Panc1 (cell line): ENCODE data around the gene SDC3. TPM values are rescaled to one million over a fixed set of nuclear protein-coding genes. Genes with fewer than 3 reads are reported as not detected.

Experiments used
- ATAC-seq: fragments of 200-7000 bp; cut with Tn5 transposase; 2 replicates; pipeline ENCODE4 v1.9.1; 2020; ENCODE audit warnings: mild to moderate bottlenecking, moderate library complexity
- BruUV-seq: library from RNA; stranded (reverse); fragments of 400-500 nt; replicated peaks from 2 replicates; lab custom pipeline; 2021; lab: Mats Ljungman, UMichigan
- CTCF ChIA-PET: fragments of 300-600 bp; sonication (Branson Sonifier 250); formaldehyde crosslinking; loops from one replicate; lab custom pipeline; 2022; ENCODE audit warnings: antibody characterized with exemption; lab: Charles Lee
- POLR2A ChIA-PET: fragments of 300-600 bp; sonication (Branson Sonifier 250); formaldehyde crosslinking; loops from one replicate; lab custom pipeline; 2022; ENCODE audit warnings: antibody characterized with exemption; lab: Charles Lee
- DNase-seq: peaks from one replicate; pipeline ENCODE4 v3.0.0-alpha.2; 2010; ENCODE audit warnings: low read depth, low spot score
- H3K27ac ChIP-seq: 2 replicates; pipeline ENCODE4 v1.5.1; 2011; ENCODE audit warnings: mild to moderate bottlenecking, low read length, inconsistent platforms
- H3K27me3 ChIP-seq: fragments of 200-500 bp; sonication (Bioruptor generic); 2 replicates; pipeline ENCODE4 v1.6.0; 2014; ENCODE audit warnings: low read length, inconsistent platforms; ENCODE audit not compliant: control insufficient read depth, insufficient read depth
- H3K36me3 ChIP-seq: fragments of 200-500 bp; sonication (Bioruptor generic); 2 replicates; pipeline ENCODE4 v1.5.1; 2014; ENCODE audit warnings: inconsistent platforms, mild to moderate bottlenecking, low read length, moderate library complexity; ENCODE audit not compliant: control insufficient read depth, insufficient read depth
- H3K4me1 ChIP-seq: 2 replicates; pipeline ENCODE4 v1.5.1; 2011; ENCODE audit warnings: inconsistent platforms, mild to moderate bottlenecking, low read length, moderate library complexity; ENCODE audit not compliant: control insufficient read depth, insufficient read depth
- H3K4me3 ChIP-seq, 2 experiments: 2 replicates each; pipeline ENCODE4 v1.5.1; 2011 to 2012; ENCODE audit warnings: low read depth in 2 of 2, low read length in 2 of 2, mild to moderate bottlenecking in 2 of 2, inconsistent platforms in 1 of 2, moderate library complexity in 1 of 2
- H3K9me3 ChIP-seq: fragments of 200-500 bp; sonication (Bioruptor generic); 2 replicates; pipeline ENCODE4 v1.5.1; 2014; ENCODE audit warnings: low read depth, mild to moderate bottlenecking, inconsistent platforms, low read length, moderate library complexity; ENCODE audit not compliant: control insufficient read depth, insufficient read depth
- CTCF ChIP-seq: fragments of 450-650 bp; IDR thresholded peaks from 2 replicates; pipeline ENCODE4 v1.5.1; 2017; ENCODE audit warnings: mild to moderate bottlenecking
- POLR2AphosphoS5 ChIP-seq: IDR thresholded peaks from 2 replicates; pipeline ENCODE4 v1.6.1; 2012; ENCODE audit warnings: mild to moderate bottlenecking, low read depth, low read length, moderate library complexity
- REST ChIP-seq, 2 experiments: IDR thresholded peaks; 2 replicates each; pipeline ENCODE4 v1.6.1; 2011 to 2012; ENCODE audit warnings: low read depth in 2 of 2, control low read depth in 1 of 2, low read length in 1 of 2, mild to moderate bottlenecking in 1 of 2, moderate library complexity in 1 of 2; ENCODE audit not compliant: insufficient read depth in 1 of 2
- SIN3A ChIP-seq: IDR thresholded peaks from 2 replicates; pipeline ENCODE4 v1.6.1; 2012; ENCODE audit warnings: low read depth, mild to moderate bottlenecking, low read length, moderate library complexity, borderline replicate concordance; ENCODE audit not compliant: insufficient read depth
- TCF7L2 ChIP-seq: IDR thresholded peaks from 2 replicates; pipeline ENCODE4 v1.6.1; 2011; ENCODE audit warnings: mild to moderate bottlenecking, low read depth, low read length, inconsistent platforms
- in situ Hi-C: cut with HindIII; loops from 2 replicates; pipeline ENCODE4 v1.10.0; 2016; ENCODE audit warnings: low sequenced_read_pairs, low pct_unique_long_range_greater_than_20kb
- intact Hi-C: fragments of 100-400 bp; cut with micrococcal nuclease; formaldehyde crosslinking; loops from one replicate; pipeline ENCODE4 v1.10.0; 2022; ENCODE audit not compliant: unreplicated experiment
- total RNA-seq: library from RNA; stranded (reverse); gene quantifications from one replicate; pipeline ENCODE4 v1.2.1, GENCODE V29; 2021; ENCODE audit not compliant: unreplicated experiment

The SDC3 gene
- total RNA-seq, 1 experiment from 2014 or later, result 36.1 TPM

GRCh38 chr1:30934613-30935012 is 26.1 kb upstream of the SDC3 start:
- ChIA-PET CTCF (no interaction called here), POLR2A (no interaction called here)
- Histone ChIP-seq H3K27ac (no peak overlapping the region), H3K9me3 (no peaks in the 10 kb centered on the region), H3K4me1 (no peaks in the 10 kb centered on the region), H3K4me3 (no peak overlapping the region), H3K36me3 (peaks cover 14% of the 10 kb centered on the region), H3K27me3 (no peaks in the 10 kb centered on the region)
- intact Hi-C loops (no loop called here), in situ Hi-C loops (no loop called here)
- ATAC-seq (no peak), DNase-seq (no peak)
- BruUV-seq, result no TSS peak
- TF ChIP-seq REST (IDR thresholded peaks at IDR 0.05; ENCODE audit: insufficient read depth in 1 of 2, low read depth in 2 of 2, low read length in 1 of 2) (no peak), CTCF (no peak), TCF7L2 (no peak), SIN3A (no peak)

GRCh38 chr1:30933874-30934252 is 25.3 kb upstream of the SDC3 start:
- ChIA-PET CTCF (no interaction called here), POLR2A (interaction anchor here (0.8 kb wide), 1 partner anchor 93 kb away, joined by 6 read pairs; no protein-coding TSS in a partner anchor)
- TF ChIP-seq REST (IDR thresholded peaks at IDR 0.05; ENCODE audit: insufficient read depth in 1 of 2, low read depth in 2 of 2, low read length in 1 of 2), result no peak
- TF ChIP-seq POLR2AphosphoS5, result no peak
- TF ChIP-seq TCF7L2, result no peak
- no peak for TF ChIP-seq CTCF
- TF ChIP-seq SIN3A, result no peak
- no peaks in the 10 kb centered on the region for H3K27me3 ChIP-seq
- no peaks in the 10 kb centered on the region for H3K9me3 ChIP-seq
- no peak overlapping the region for H3K27ac ChIP-seq
- BruUV-seq, result no TSS peak
- in situ Hi-C loops, result no loop called here
- ATAC-seq (no peak), DNase-seq (no peak)
- H3K4me1 ChIP-seq, result no peaks in the 10 kb centered on the region
- H3K4me3 ChIP-seq, result no peak overlapping the region
- intact Hi-C loops, result no loop called here
- peaks cover 14% of the 10 kb centered on the region for H3K36me3 ChIP-seq
